GM12873 (cell line): ENCODE measurements around the gene MOK.

ENCODE experiments used
- CTCF ChIP-seq: IDR thresholded peaks from 2 replicates; pipeline ENCODE4 v1.5.1; 2012; ENCODE audit warnings: low read depth, mild to moderate bottlenecking, moderate library complexity, low read length, control low read depth; ENCODE audit not compliant: insufficient read depth; ENCODE audit errors: missing control alignments

MOK gene

DNA sequence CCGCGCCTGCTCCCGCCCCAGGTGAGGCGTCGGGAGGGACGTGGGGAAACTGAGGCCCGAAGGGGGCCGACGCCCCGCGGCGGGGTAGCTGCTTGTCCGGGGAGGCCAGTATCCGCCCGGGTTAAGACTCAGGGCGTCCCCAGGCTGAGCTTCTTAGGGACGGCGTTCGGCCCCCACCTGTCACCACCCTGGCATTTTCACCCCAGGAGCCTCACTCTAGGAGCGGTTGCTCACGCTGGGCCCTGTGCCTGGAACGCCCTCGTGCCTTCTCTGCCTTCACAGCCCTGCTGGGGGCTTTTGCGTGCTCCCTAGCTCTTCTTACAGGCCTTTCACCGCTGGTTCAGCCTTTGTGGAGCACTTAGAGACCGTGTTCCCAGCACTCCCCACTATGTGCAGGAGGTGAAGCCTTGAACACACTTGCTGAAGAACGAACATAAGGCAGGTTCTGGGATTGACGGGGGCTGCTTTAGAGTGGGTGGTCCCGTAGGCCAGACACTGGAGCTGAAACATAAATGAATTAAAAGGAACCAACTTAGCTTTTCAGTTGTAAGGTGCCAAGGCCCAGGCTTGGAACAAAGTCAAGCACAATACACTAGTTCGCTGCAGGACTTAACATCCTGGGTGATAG, 15.2 kb upstream of the MOK start:
- no peak for TF ChIP-seq CTCF

GRCh38 chr14:102319351-102320032, 14.5 kb upstream of the MOK start, which contains the start of gene ZNF839:
Gene ZNF839, plus strand, starts transcription at chr14:102319746. Its CDS starts 20 bp downstream, at chr14:102319766.
- no peak for TF ChIP-seq CTCF

DNA sequence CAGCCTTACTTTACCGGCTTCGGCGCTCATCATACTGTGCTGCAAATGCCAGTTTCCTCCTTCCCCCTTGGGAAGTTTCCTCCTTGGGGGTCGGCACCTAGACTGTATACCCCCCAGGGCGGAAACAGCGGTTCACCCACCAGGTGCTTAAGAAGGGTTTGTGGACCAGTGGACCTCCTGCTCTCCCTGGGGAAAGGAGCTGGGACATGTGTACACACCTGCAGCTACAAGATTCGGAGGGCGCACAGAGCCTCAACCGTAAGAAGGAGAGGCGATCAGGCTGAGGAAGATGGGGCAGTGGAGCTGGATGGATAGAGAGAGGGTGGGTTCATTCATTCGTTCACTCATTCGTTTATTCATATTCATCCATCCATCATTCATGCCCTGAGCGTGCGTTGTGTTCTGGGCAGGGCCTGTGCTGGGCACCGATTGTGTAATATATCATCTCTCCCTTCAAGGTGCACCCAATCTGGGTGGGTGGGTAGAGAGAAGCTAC, 13.9 kb upstream of the MOK start:
- TF ChIP-seq CTCF, result no peak

DNA sequence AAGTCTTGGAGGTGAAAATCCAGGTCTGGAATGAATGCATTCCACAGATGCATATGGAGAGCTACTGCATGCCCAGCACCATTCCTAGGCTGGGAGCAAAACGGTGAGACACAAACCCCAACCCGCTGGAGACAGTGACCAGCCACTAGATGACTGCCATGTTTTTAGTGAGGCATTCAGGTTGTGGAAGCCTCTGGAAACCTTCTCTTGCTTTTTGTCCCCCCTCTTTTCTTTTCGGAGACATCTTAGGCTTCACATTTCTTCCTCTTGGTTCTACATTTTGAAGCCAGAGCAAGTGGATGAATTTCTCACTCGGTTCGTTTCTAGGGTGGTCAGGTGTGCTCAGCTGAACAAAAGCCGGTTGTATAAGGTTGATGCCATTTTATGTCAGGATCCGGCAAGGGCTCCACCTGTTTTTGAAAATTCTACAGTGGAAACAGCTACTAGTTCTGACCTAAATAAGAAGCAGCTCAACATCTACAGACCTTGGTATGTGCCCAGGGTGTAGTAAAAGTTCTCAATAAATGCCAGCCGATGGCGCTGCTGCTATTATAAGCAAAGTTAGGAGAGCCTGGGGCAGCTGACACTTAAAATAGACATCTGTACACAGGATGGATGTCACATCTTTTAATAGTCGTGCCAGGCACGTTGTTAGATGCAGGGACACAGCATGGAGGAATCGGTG, 12.7 kb upstream of the MOK start:
- no peak for TF ChIP-seq CTCF

- peak; percentile 74 for TF ChIP-seq CTCF
These were observed 12.0 kb upstream of the MOK start for GRCh38 chr14:102316743-102317563.

GRCh38 chr14:102316338-102316742, 11.4 kb upstream of the MOK start:
- no peak for TF ChIP-seq CTCF

GRCh38 chr14:102315121-102315520, 10.2 kb upstream of the MOK start:
- TF ChIP-seq CTCF, result no peak
